ENCODE results near the gene AUTS2.

Gene AUTS2

GRCh38 chr7:69968969-69969556 lies 370.8 kb downstream of the AUTS2 start:
- H3K9me3 ChIP-seq (ENCODE audit: low read length): no peaks in the 10 kb centered on the region
- H3K4me1 ChIP-seq (ENCODE audit: insufficient read depth, low read length, severe bottlenecking): peaks cover 11% of the 10 kb centered on the region
- H3K36me3 ChIP-seq (ENCODE audit: insufficient read depth, low read length): no peaks in the 10 kb centered on the region
- peaks cover 35% of the 10 kb centered on the region for H3K79me2 ChIP-seq (ENCODE audit: insufficient read depth, low read length)
- no peak overlapping the region for H3K9ac ChIP-seq (ENCODE audit: low read length)
- no peak overlapping the region for H3K4me2 ChIP-seq (ENCODE audit: low read length)
- no peak overlapping the region for H3K27ac ChIP-seq (ENCODE audit: low read depth, low read length, poor library complexity, severe bottlenecking)
- H3F3A ChIP-seq (ENCODE audit: insufficient read depth, low read length): 0 out of 2 replicates have a peak, but pooled peaks cover 4% of the 10 kb centered on the region
- H3K9me2 ChIP-seq (ENCODE audit: low read depth, low read length): no peaks in the 10 kb centered on the region
- no peak overlapping the region for H3K4me3 ChIP-seq (ENCODE audit: low read depth, low read length, poor library complexity, severe bottlenecking)
- TF ChIP-seq EZH2 (IDR thresholded peaks at IDR 0.05; ENCODE audit: borderline replicate concordance, low read length) (no peak), CTCF (IDR thresholded peaks at IDR 0.05; ENCODE audit: low read length) (no peak)
- no peaks in the 10 kb centered on the region for H4K20me1 ChIP-seq (ENCODE audit: insufficient read depth, low read length)
- H2AFZ ChIP-seq (ENCODE audit: low read length): no peak overlapping the region
- no peaks in the 10 kb centered on the region for H3K27me3 ChIP-seq (ENCODE audit: insufficient read depth, low read length)

GRCh38 chr7:69981646-69982045 lies 383.4 kb downstream of the AUTS2 start:
- Histone ChIP-seq H3K36me3 (ENCODE audit: insufficient read depth, low read length) (peaks cover 9% of the 10 kb centered on the region; the same call in 1 of the 2 replicates), H3K9me2 (ENCODE audit: low read depth, low read length) (no peaks in the 10 kb centered on the region), H3K4me3 (ENCODE audit: low read depth, low read length, poor library complexity, severe bottlenecking) (no peak overlapping the region), H3K27ac (ENCODE audit: low read depth, low read length, poor library complexity, severe bottlenecking) (no peak overlapping the region), H2AFZ (ENCODE audit: low read length) (no peak overlapping the region), H3K4me1 (ENCODE audit: insufficient read depth, low read length, severe bottlenecking) (no peaks in the 10 kb centered on the region), H3K9me3 (ENCODE audit: low read length) (peaks cover 8% of the 10 kb centered on the region), H4K20me1 (ENCODE audit: insufficient read depth, low read length) (no peaks in the 10 kb centered on the region), H3K9ac (ENCODE audit: low read length) (no peak overlapping the region), H3K27me3 (ENCODE audit: insufficient read depth, low read length) (no peaks in the 10 kb centered on the region), H3K4me2 (ENCODE audit: low read length) (no peak overlapping the region), H3F3A (ENCODE audit: insufficient read depth, low read length) (no peaks in the 10 kb centered on the region), H3K79me2 (ENCODE audit: insufficient read depth, low read length) (peaks cover 55% of the 10 kb centered on the region)
- TF ChIP-seq EZH2 (IDR thresholded peaks at IDR 0.05; ENCODE audit: borderline replicate concordance, low read length): no peak
- no peak for TF ChIP-seq CTCF (IDR thresholded peaks at IDR 0.05; ENCODE audit: low read length)

- Histone ChIP-seq H3K9me3 (ENCODE audit: low read length) (peaks cover 2% of the 10 kb centered on the region), H3K9ac (ENCODE audit: low read length) (no peak overlapping the region), H3K4me1 (ENCODE audit: insufficient read depth, low read length, severe bottlenecking) (no peaks in the 10 kb centered on the region), H4K20me1 (ENCODE audit: insufficient read depth, low read length) (no peaks in the 10 kb centered on the region), H3K27me3 (ENCODE audit: insufficient read depth, low read length) (no peaks in the 10 kb centered on the region), H3K4me2 (ENCODE audit: low read length) (no peak overlapping the region), H2AFZ (ENCODE audit: low read length) (no peak overlapping the region), H3K36me3 (ENCODE audit: insufficient read depth, low read length) (peaks cover 3% of the 10 kb centered on the region; the same call in 1 of the 2 replicates), H3K9me2 (ENCODE audit: low read depth, low read length) (no peaks in the 10 kb centered on the region), H3K27ac (ENCODE audit: low read depth, low read length, poor library complexity, severe bottlenecking) (no peak overlapping the region), H3K4me3 (ENCODE audit: low read depth, low read length, poor library complexity, severe bottlenecking) (no peak overlapping the region), H3K79me2 (ENCODE audit: insufficient read depth, low read length) (peaks cover 49% of the 10 kb centered on the region), H3F3A (ENCODE audit: insufficient read depth, low read length) (no peaks in the 10 kb centered on the region)
- no peak for TF ChIP-seq EZH2 (IDR thresholded peaks at IDR 0.05; ENCODE audit: borderline replicate concordance, low read length)
- no peak for TF ChIP-seq CTCF (IDR thresholded peaks at IDR 0.05; ENCODE audit: low read length)
Measured at GRCh38 chr7:69982197-69982596, 383.9 kb downstream of the AUTS2 start.

All from OCI-LY1 (cell line).